SK-N-SH (cell line): ENCODE measurements around the gene FBXL7. TPM values are rescaled to one million over a fixed set of nuclear protein-coding genes. Genes with fewer than 3 reads are reported as not detected.

ENCODE experiments used
- CTCF ChIA-PET: fragments of 300-600, 350-600 bp; formaldehyde crosslinking; extraction: SDS; loops from one replicate; lab custom pipeline; 2021; lab: Yijun Ruan, JAX
- POLR2A ChIA-PET: fragments of 350-600 bp; sonication (Branson Sonifier 250); formaldehyde crosslinking; extraction: SDS; loops from one replicate; lab custom pipeline; 2020; ENCODE audit warnings: antibody characterized with exemption, inconsistent platforms; lab: Yijun Ruan, JAX
- DNase-seq: peaks from one replicate; pipeline ENCODE4 v3.0.0; 2012
- H2AFZ ChIP-seq: fragments of 200-600 bp; sonication (generic); 2 replicates; pipeline ENCODE4 v1.8.1; 2016; ENCODE audit warnings: antibody characterized with exemption, mild to moderate bottlenecking, low read depth
- H3F3A ChIP-seq: fragments of 200-600 bp; sonication (generic); replicated peaks from 2 replicates; pipeline ENCODE3; 2016; ENCODE audit warnings: antibody characterized with exemption, mild to moderate bottlenecking; ENCODE audit not compliant: insufficient read depth
- H3K27ac ChIP-seq, 2 experiments: fragments of 200-500 bp in 1 of 2; fragments of 200-600 bp in 1 of 2; sonication (Bioruptor generic) in 1 of 2; sonication (generic), shearing (Covaris generic) in 1 of 2; 2 replicates each; pipeline versions ENCODE4 v1.5.1 to v1.6.1; 2014 to 2016; ENCODE audit warnings: low read depth in 2 of 2, inconsistent platforms in 1 of 2, low read length in 1 of 2, mild to moderate bottlenecking in 1 of 2, mixed read lengths in 1 of 2
- H3K27me3 ChIP-seq: fragments of 200-600 bp; sonication (generic), shearing (Covaris generic); 2 replicates; pipeline ENCODE4 v1.6.1; 2016; ENCODE audit warnings: mixed run types; ENCODE audit not compliant: insufficient read depth
- H3K36me3 ChIP-seq, 2 experiments: fragments of 200-500 bp in 1 of 2; fragments of 200-600 bp in 1 of 2; sonication (Bioruptor generic) in 1 of 2; sonication (generic) in 1 of 2; replicated peaks in 1 of 2; 2 replicates each; pipeline versions ENCODE3 to v1.5.1; 2014 to 2016; ENCODE audit warnings: low read length in 1 of 2, mild to moderate bottlenecking in 1 of 2; ENCODE audit not compliant: insufficient read depth in 2 of 2, control insufficient read depth in 1 of 2
- H3K4me1 ChIP-seq, 2 experiments: fragments of 200-500 bp in 1 of 2; fragments of 200-600 bp in 1 of 2; sonication (Bioruptor generic) in 1 of 2; sonication (generic), shearing (Covaris generic) in 1 of 2; 2 replicates each; pipeline versions ENCODE4 v1.5.1 to v1.6.1; 2014 to 2016; ENCODE audit warnings: low read depth in 1 of 2, low read length in 1 of 2, mixed run types in 1 of 2; ENCODE audit not compliant: insufficient read depth in 2 of 2, control insufficient read depth in 1 of 2
- H3K4me2 ChIP-seq: fragments of 200-600 bp; sonication (generic), shearing (Covaris generic); 2 replicates; pipeline ENCODE4 v1.6.1; 2017; ENCODE audit warnings: mixed run types
- H3K4me3 ChIP-seq, 2 experiments: fragments of 200-500 bp in 1 of 2; fragments of 200-600 bp in 1 of 2; sonication (Bioruptor generic) in 1 of 2; sonication (generic), shearing (Covaris generic) in 1 of 2; 2 replicates each; pipeline versions ENCODE4 v1.5.1 to v1.8.1; 2014 to 2016; ENCODE audit warnings: low read depth in 2 of 2, inconsistent platforms in 1 of 2, low read length in 1 of 2, mild to moderate bottlenecking in 1 of 2, mixed read lengths in 1 of 2, moderate library complexity in 1 of 2
- H3K79me2 ChIP-seq: fragments of 200-600 bp; sonication (generic); 2 replicates; pipeline ENCODE4 v1.8.1; 2017; ENCODE audit warnings: mild to moderate bottlenecking; ENCODE audit not compliant: insufficient read depth
- H3K9ac ChIP-seq: fragments of 200-600 bp; sonication (generic); 2 replicates; pipeline ENCODE4 v1.6.1; 2017; ENCODE audit warnings: mixed run types
- H3K9me2 ChIP-seq: fragments of 200-600 bp; sonication (generic); 2 replicates; pipeline ENCODE4 v1.6.1; 2017; ENCODE audit warnings: mixed run types
- H3K9me3 ChIP-seq: fragments of 200-600 bp; sonication (generic); 2 replicates; pipeline ENCODE4 v1.6.1; 2017; ENCODE audit warnings: mixed run types, mild to moderate bottlenecking, moderate library complexity
- H4K20me1 ChIP-seq: fragments of 200-600 bp; sonication (generic); 2 replicates; pipeline ENCODE4 v1.6.1; 2017; ENCODE audit warnings: mild to moderate bottlenecking, mixed run types; ENCODE audit not compliant: insufficient read depth
- CTCF ChIP-seq: fragments of 200-600 bp; sonication (generic); IDR thresholded peaks from 2 replicates; pipeline ENCODE4 v1.6.1; 2017; ENCODE audit warnings: antibody characterized with exemption, mild to moderate bottlenecking, moderate library complexity
- EP300 ChIP-seq, 2 experiments: IDR thresholded peaks; 2 replicates each; pipeline versions ENCODE4 v1.4.0 to v1.6.1; 2012; ENCODE audit warnings: borderline replicate concordance in 1 of 2, low read depth in 1 of 2, low read length in 1 of 2
- FOSL2 ChIP-seq: IDR thresholded peaks from 2 replicates; pipeline ENCODE4 v1.4.0; 2012; ENCODE audit warnings: low read depth, mild to moderate bottlenecking, moderate library complexity, borderline replicate concordance
- FOXJ3 ChIP-seq: sonication (generic); formaldehyde crosslinking; IDR thresholded peaks from 2 replicates; pipeline ENCODE4 v1.5.1; 2020; ENCODE audit warnings: mild to moderate bottlenecking, missing genetic modification reagents
- GABPA ChIP-seq: IDR thresholded peaks from 2 replicates; pipeline ENCODE4 v1.4.0; 2012; ENCODE audit warnings: low read depth, mild to moderate bottlenecking
- GATA2 ChIP-seq: sonication (generic); formaldehyde crosslinking; IDR thresholded peaks from 2 replicates; pipeline ENCODE4 v1.5.0; 2020; ENCODE audit warnings: mild to moderate bottlenecking, missing genetic modification reagents
- JUND ChIP-seq: IDR thresholded peaks from 2 replicates; pipeline ENCODE4 v1.4.0; 2012
- MEF2A ChIP-seq: IDR thresholded peaks from 2 replicates; pipeline ENCODE4 v1.4.0; 2012; ENCODE audit warnings: low read depth, borderline replicate concordance
- MXI1 ChIP-seq: IDR thresholded peaks from 2 replicates; pipeline ENCODE4 v1.6.1; 2012; ENCODE audit warnings: mild to moderate bottlenecking, low read depth, low read length, improper control_type of control experiment
- POLR2AphosphoS5 ChIP-seq: IDR thresholded peaks from 2 replicates; pipeline ENCODE4 v1.6.1; 2012; ENCODE audit warnings: low read depth, low read length
- RAD21 ChIP-seq: IDR thresholded peaks from 2 replicates; pipeline ENCODE4 v1.6.1; 2012; ENCODE audit warnings: mild to moderate bottlenecking, low read length
- RCOR1 ChIP-seq: fragments of 150-350 bp; IDR thresholded peaks from 2 replicates; pipeline ENCODE4 v1.6.1; 2017; ENCODE audit warnings: antibody characterized with exemption, low read length
- REST ChIP-seq: IDR thresholded peaks from 2 replicates; pipeline ENCODE4 v1.6.1; 2012; ENCODE audit warnings: mild to moderate bottlenecking, low read depth, low read length, moderate library complexity
- TAF1 ChIP-seq: IDR thresholded peaks from 2 replicates; pipeline ENCODE4 v1.6.1; 2012; ENCODE audit warnings: low read depth, mild to moderate bottlenecking, low read length, moderate library complexity, borderline replicate concordance
- TEAD4 ChIP-seq: IDR thresholded peaks from 2 replicates; pipeline ENCODE4 v1.4.0; 2012; ENCODE audit warnings: mild to moderate bottlenecking, borderline replicate concordance; ENCODE audit not compliant: insufficient read depth
- USF1 ChIP-seq: IDR thresholded peaks from 2 replicates; pipeline ENCODE4 v1.4.0; 2012; ENCODE audit warnings: low read depth, borderline replicate concordance
- ZBTB33 ChIP-seq: IDR thresholded peaks from 2 replicates; pipeline ENCODE4 v1.4.0; 2012; ENCODE audit warnings: low read depth, borderline replicate concordance
- WGBS: methylation state at CpG from one replicate; pipeline ENCODE4 v1.1.6; 2017; ENCODE audit warnings: low lambda C conversion rate; 5-methylcytosine and 5-hydroxymethylcytosine counted together
- polyA plus RNA-seq, 3 experiments: library from polyadenylated mRNA; depleted of rRNA; stranded (reverse); fragments of >200 nt; gene quantifications; 2 replicates each; pipeline ENCODE4 v1.2.3, GENCODE V29; 2012

The FBXL7 gene
- polyA plus RNA-seq, 1 of the 3 experiments (the other 2 are of a cell fraction), result 7.0 TPM

- 84% methylated on average over 3 of the region's 3 CpGs for WGBS
- Histone ChIP-seq H3F3A (no peaks in the 10 kb centered on the region), H3K79me2 (peaks cover 42% of the 10 kb centered on the region), H3K36me3 (peaks cover 0 to 2% of the 10 kb centered on the region in 2 experiments), H3K9me2 (no peaks in the 10 kb centered on the region), H3K4me3 (no peak overlapping the region), H3K4me2 (no peak overlapping the region), H3K27ac (no peak overlapping the region), H4K20me1 (peaks cover 9% of the 10 kb centered on the region; the same call in 1 of the 2 replicates), H3K9me3 (no peaks in the 10 kb centered on the region), H3K4me1 (peaks cover 5 to 23% of the 10 kb centered on the region in 2 experiments; a peak in 3 of 4 replicates), H3K27me3 (no peaks in the 10 kb centered on the region), H3K9ac (no peak overlapping the region), H2AFZ (no peak overlapping the region)
- TF ChIP-seq MEF2A, result no peak
- TF ChIP-seq TAF1, result no peak
- TF ChIP-seq RCOR1, result no peak
- no peak for TF ChIP-seq CTCF
- TF ChIP-seq EP300 (IDR thresholded peaks at IDR 0.05; ENCODE audit: borderline replicate concordance in 1 of 2, low read depth in 1 of 2, low read length in 1 of 2), result no peak
- TF ChIP-seq TEAD4, result no peak
- no peak for TF ChIP-seq ZBTB33
- no peak for TF ChIP-seq GATA2
- no peak for TF ChIP-seq FOSL2
- no peak for TF ChIP-seq POLR2AphosphoS5
- no peak for TF ChIP-seq MXI1
- TF ChIP-seq FOXJ3, result no peak
- DNase-seq, result no peak
- ChIA-PET POLR2A (no interaction called here), CTCF (interaction anchor here (1.2 to 1.9 kb wide), 2 partner anchors 12 to 16 kb away, joined by 3 to 5 read pairs; no protein-coding TSS in a partner anchor)
Measured at GRCh38 chr5:15525703-15526275, 25.8 kb downstream of the FBXL7 start.

GRCh38 chr5:15526413-15526812 lies 26.4 kb downstream of the FBXL7 start:
- H2AFZ ChIP-seq, result no peak overlapping the region
- H3K36me3 ChIP-seq, result peaks cover 0 to 2% of the 10 kb centered on the region in 2 experiments
- H3K27me3 ChIP-seq, result no peaks in the 10 kb centered on the region
- no peak for TF ChIP-seq REST
- TF ChIP-seq GATA2, result peak; percentile 21; the same call in 1 of the 2 replicates
- no peak for TF ChIP-seq USF1
- TF ChIP-seq MXI1, result no peak
- TF ChIP-seq GABPA, result no peak
- TF ChIP-seq TAF1, result no peak
- no peak for TF ChIP-seq RCOR1
- no peak for TF ChIP-seq JUND
- no peak for TF ChIP-seq RAD21
- H3K27ac ChIP-seq, result no peak overlapping the region
- no peaks in the 10 kb centered on the region for H3F3A ChIP-seq
- H4K20me1 ChIP-seq, result peaks cover 9% of the 10 kb centered on the region; the same call in 1 of the 2 replicates
- peaks cover 42% of the 10 kb centered on the region for H3K79me2 ChIP-seq
- H3K4me1 ChIP-seq, result peaks cover 5 to 24% of the 10 kb centered on the region in 2 experiments; a peak in 3 of 4 replicates
- WGBS, result 80% methylated on average over 3 of the region's 3 CpGs
- no peak overlapping the region for H3K4me3 ChIP-seq
- ChIA-PET CTCF (interaction anchor here (1.1 to 1.9 kb wide), 3 partner anchors 11 to 25 kb away, joined by 3 to 5 read pairs (median 3); no protein-coding TSS in a partner anchor), POLR2A (no interaction called here)
- H3K9me2 ChIP-seq, result no peaks in the 10 kb centered on the region
- no peak overlapping the region for H3K4me2 ChIP-seq
- H3K9me3 ChIP-seq, result no peaks in the 10 kb centered on the region
- DNase-seq, result peak; percentile 24
- H3K9ac ChIP-seq, result no peak overlapping the region
